Embryonic facial prominence (tissue), 1 donor: Measurements from ENCODE around the gene ADAMTS20.
"Not testable (repeated sequence)": the region's sequence is repeated elsewhere in the genome, so short reads cannot be mapped to it uniquely, and the experiment has no call there.

Source experiments
- DNase-seq: peaks from one replicate; pipeline ENCODE4 v3.0.0-alpha.2; 2016; ENCODE audit errors: extremely low spot score

ADAMTS20 gene

GRCh38 chr12:43551971-43552559 is at the start of gene ADAMTS20:
ADAMTS20 (minus strand) TSS chr12:43552203; CDS start chr12:43551921, 282 bp downstream.
- DNase-seq = no peak

GRCh38 chr12:43599708-43600107 is 47.7 kb upstream of the ADAMTS20 start:
- no peak for DNase-seq

GRCh38 chr12:43599066-43599465 is 47.1 kb upstream of the ADAMTS20 start:
- no peak for DNase-seq

- no peak for DNase-seq
These were observed 38.3 kb upstream of the ADAMTS20 start for GRCh38 chr12:43590307-43590706.

- DNase-seq = no peak
These were observed 34.7 kb upstream of the ADAMTS20 start for GRCh38 chr12:43586646-43587245.

GRCh38 chr12:43585676-43586075 is 33.7 kb upstream of the ADAMTS20 start:
- DNase-seq = no peak

GRCh38 chr12:43580601-43581000 is 28.6 kb upstream of the ADAMTS20 start:
- no peak for DNase-seq

- DNase-seq = peak; percentile 16
These were observed 27.2 kb upstream of the ADAMTS20 start for GRCh38 chr12:43579206-43579605.

- DNase-seq = no peak
These were observed 26.8 kb upstream of the ADAMTS20 start for GRCh38 chr12:43578782-43579181.

- no peak for DNase-seq
These were observed 25.4 kb upstream of the ADAMTS20 start for GRCh38 chr12:43577381-43577780.

GRCh38 chr12:43576162-43576561 is 24.2 kb upstream of the ADAMTS20 start:
- DNase-seq = no peak

GRCh38 chr12:43571885-43572284 is 19.9 kb upstream of the ADAMTS20 start:
- DNase-seq = no peak

- DNase-seq = no peak
These were observed 4.1 kb upstream of the ADAMTS20 start for GRCh38 chr12:43556057-43556456.

- DNase-seq = no peak
These were observed 578 bp downstream of the ADAMTS20 start for GRCh38 chr12:43551279-43551970.

GRCh38 chr12:43550831-43551271 is 1.2 kb downstream of the ADAMTS20 start:
- DNase-seq = no peak

- DNase-seq = no peak
These were observed 7.3 kb downstream of the ADAMTS20 start for GRCh38 chr12:43544703-43545102.

- no peak for DNase-seq
These were observed 11.5 kb downstream of the ADAMTS20 start for GRCh38 chr12:43540470-43540869.

- DNase-seq = not testable (repeated sequence)
These were observed 14.3 kb downstream of the ADAMTS20 start for GRCh38 chr12:43537675-43538074.

- no peak for DNase-seq
These were observed 36.0 kb downstream of the ADAMTS20 start for GRCh38 chr12:43516045-43516444.

- peak; percentile 32 for DNase-seq
These were observed 50.3 kb downstream of the ADAMTS20 start for GRCh38 chr12:43501703-43502102.

- no peak for DNase-seq
These were observed 58.7 kb downstream of the ADAMTS20 start for GRCh38 chr12:43493261-43493797.

GRCh38 chr12:43482311-43483085 is 69.5 kb downstream of the ADAMTS20 start:
- DNase-seq = no peak
